ENCODE measurements around the gene PPP1R15B.
"Not testable (repeated sequence)": the region's sequence is repeated elsewhere in the genome, so short reads cannot be mapped to it uniquely, and the experiment has no call there.

Gene PPP1R15B

GRCh38 chr1:204443871-204444581, 32.4 kb upstream of the PPP1R15B start:
- DNase-seq (ENCODE audit: low read depth): no peak

- DNase-seq (ENCODE audit: low read depth): no peak
These were observed 31.6 kb upstream of the PPP1R15B start for GRCh38 chr1:204443260-204443619.

GRCh38 chr1:204442376-204443259, 31.0 kb upstream of the PPP1R15B start:
- DNase-seq (ENCODE audit: low read depth): no peak

- DNase-seq (ENCODE audit: low read depth): no peak
These were observed 29.9 kb upstream of the PPP1R15B start for GRCh38 chr1:204441558-204441957.

GRCh38 chr1:204439621-204440375, 28.2 kb upstream of the PPP1R15B start:
- DNase-seq (ENCODE audit: low read depth): no peak

GRCh38 chr1:204438628-204439027, 27.0 kb upstream of the PPP1R15B start:
- no peak for DNase-seq (ENCODE audit: low read depth)

- no peak for DNase-seq (ENCODE audit: low read depth)
These were observed 26.4 kb upstream of the PPP1R15B start for GRCh38 chr1:204437796-204438570.

GRCh38 chr1:204435872-204436271, 24.3 kb upstream of the PPP1R15B start:
- DNase-seq (ENCODE audit: low read depth): no peak

- DNase-seq (ENCODE audit: low read depth): no peak
These were observed 23.8 kb upstream of the PPP1R15B start for GRCh38 chr1:204435381-204435831.

- no peak for DNase-seq (ENCODE audit: low read depth)
These were observed 22.6 kb upstream of the PPP1R15B start for GRCh38 chr1:204434116-204434755.

- DNase-seq (ENCODE audit: low read depth): no peak
These were observed 21.1 kb upstream of the PPP1R15B start for GRCh38 chr1:204432708-204433107.

- DNase-seq (ENCODE audit: low read depth): peak; percentile 68
These were observed 19.9 kb upstream of the PPP1R15B start for GRCh38 chr1:204431310-204432184.

GRCh38 chr1:204429746-204430145, 18.1 kb upstream of the PPP1R15B start:
- no peak for DNase-seq (ENCODE audit: low read depth)

- no peak for DNase-seq (ENCODE audit: low read depth)
These were observed 15.5 kb upstream of the PPP1R15B start for GRCh38 chr1:204426971-204427701.

GRCh38 chr1:204426474-204426873, 14.9 kb upstream of the PPP1R15B start:
- no peak for DNase-seq (ENCODE audit: low read depth)

GRCh38 chr1:204426035-204426436, 14.4 kb upstream of the PPP1R15B start:
- no peak for DNase-seq (ENCODE audit: low read depth)

- DNase-seq (ENCODE audit: low read depth): no peak
These were observed 13.0 kb upstream of the PPP1R15B start for GRCh38 chr1:204424621-204425020.

- not testable (repeated sequence) for DNase-seq (ENCODE audit: low read depth)
These were observed 10.6 kb upstream of the PPP1R15B start for GRCh38 chr1:204422061-204422705.

- no peak for DNase-seq (ENCODE audit: low read depth)
These were observed 9.8 kb upstream of the PPP1R15B start for GRCh38 chr1:204421441-204421840.
